Measurements from ENCODE around the gene CEMIP.

GRCh38 chr15:80992006-80992405 is 212.8 kb downstream of the CEMIP start:
- no peak for TF ChIP-seq CTCF (conservative IDR thresholded peaks at IDR 0.05; ENCODE audit: low read length)
- no peak for TF ChIP-seq EZH2phosphoT487 (IDR thresholded peaks at IDR 0.05; ENCODE audit: borderline replicate concordance)

Measured in Loucy (cell line).